Measurements from ENCODE around the gene CACNA1B.

Gene CACNA1B

GRCh38 chr9:137876781-137877386 lies 698 bp upstream of the CACNA1B start:
- H3K27ac ChIP-seq = no peak overlapping the region
- TF ChIP-seq CTCF (IDR thresholded peaks at IDR 0.05) = no peak
- TF ChIP-seq ZFX (IDR thresholded peaks at IDR 0.05; ENCODE audit: borderline replicate concordance) = no peak

- TF ChIP-seq ZFX (IDR thresholded peaks at IDR 0.05; ENCODE audit: borderline replicate concordance) (no peak), CTCF (IDR thresholded peaks at IDR 0.05) (peak; percentile 10; the same call in 1 of the 2 replicates)
- peak overlapping the region; percentile 31; the same call in 1 of the 2 replicates for H3K27ac ChIP-seq
These were observed 762 bp downstream of the CACNA1B start for GRCh38 chr9:137878146-137878941.

- H3K27ac ChIP-seq = no peak overlapping the region
- TF ChIP-seq ZFX (IDR thresholded peaks at IDR 0.05; ENCODE audit: borderline replicate concordance) (no peak), CTCF (IDR thresholded peaks at IDR 0.05) (no peak)
These were observed 1.5 kb downstream of the CACNA1B start for GRCh38 chr9:137879052-137879451.

- H3K27ac ChIP-seq = no peak overlapping the region
- TF ChIP-seq ZFX (IDR thresholded peaks at IDR 0.05; ENCODE audit: borderline replicate concordance) (no peak), CTCF (IDR thresholded peaks at IDR 0.05) (no peak)
These were observed 2.1 kb downstream of the CACNA1B start for GRCh38 chr9:137879566-137880150.

- TF ChIP-seq CTCF (IDR thresholded peaks at IDR 0.05) = no peak
- no peak for TF ChIP-seq ZFX (IDR thresholded peaks at IDR 0.05; ENCODE audit: borderline replicate concordance)
- no peak overlapping the region for H3K27ac ChIP-seq
These were observed 2.8 kb downstream of the CACNA1B start for GRCh38 chr9:137880160-137880975.

- TF ChIP-seq CTCF (IDR thresholded peaks at IDR 0.05) (no peak), ZFX (IDR thresholded peaks at IDR 0.05; ENCODE audit: borderline replicate concordance) (no peak)
These were observed 3.5 kb downstream of the CACNA1B start for GRCh38 chr9:137880976-137881530.

More at GRCh38 chr9:137880976-137881530, 3.5 kb downstream of the CACNA1B start:
- no peak overlapping the region for H3K27ac ChIP-seq
